GM21529 (cell line): ENCODE results near the gene LUZP1.

Experiments used
- ATAC-seq: cut with Tn5 transposase; IDR thresholded peaks from one replicate; pipeline ENCODE4 v1.9.1; 2021; ENCODE audit not compliant: unreplicated experiment

The LUZP1 gene

GRCh38 chr1:23088027-23088426 is 80.6 kb downstream of the LUZP1 start:
- ATAC-seq, result no peak

GRCh38 chr1:23085696-23086095 is 83.0 kb downstream of the LUZP1 start:
- ATAC-seq, result no peak

GRCh38 chr1:23084880-23085279 is 83.8 kb downstream of the LUZP1 start:
- ATAC-seq, result no peak

GRCh38 chr1:23083714-23084480 is 84.8 kb downstream of the LUZP1 start:
- no peak for ATAC-seq

- ATAC-seq, result no peak
Measured at GRCh38 chr1:23081376-23081775, 87.3 kb downstream of the LUZP1 start.

- ATAC-seq, result no peak
Measured at GRCh38 chr1:23080885-23081284, 87.8 kb downstream of the LUZP1 start.

GRCh38 chr1:23079025-23079424 is 89.6 kb downstream of the LUZP1 start:
- ATAC-seq, result no peak

- ATAC-seq, result no peak
Measured at GRCh38 chr1:23074012-23074411, 94.6 kb downstream of the LUZP1 start.

- no peak for ATAC-seq
Measured at GRCh38 chr1:23069675-23070074, 99.0 kb downstream of the LUZP1 start.

GRCh38 chr1:23069149-23069548 is 99.5 kb downstream of the LUZP1 start:
- no peak for ATAC-seq

GRCh38 chr1:23066075-23066474 is 102.6 kb downstream of the LUZP1 start:
- no peak for ATAC-seq

- no peak for ATAC-seq
Measured at GRCh38 chr1:23065385-23065784, 103.3 kb downstream of the LUZP1 start.

GRCh38 chr1:23062271-23062670 is 106.4 kb downstream of the LUZP1 start:
- ATAC-seq, result no peak

- ATAC-seq, result no peak
Measured at GRCh38 chr1:23057301-23057700, 111.4 kb downstream of the LUZP1 start.

GRCh38 chr1:23051290-23051909 is 117.3 kb downstream of the LUZP1 start:
- ATAC-seq, result no peak

GRCh38 chr1:23050201-23050600 is 118.5 kb downstream of the LUZP1 start:
- no peak for ATAC-seq

- no peak for ATAC-seq
Measured at GRCh38 chr1:23044035-23044434, 124.6 kb downstream of the LUZP1 start.

GRCh38 chr1:23040509-23040908 is 128.1 kb downstream of the LUZP1 start:
- ATAC-seq, result no peak

GRCh38 chr1:23039308-23039826 is 129.3 kb downstream of the LUZP1 start:
- no peak for ATAC-seq

- no peak for ATAC-seq
Measured at GRCh38 chr1:23037081-23037740, 131.4 kb downstream of the LUZP1 start.

- ATAC-seq, result no peak
Measured at GRCh38 chr1:23035823-23036452, 132.7 kb downstream of the LUZP1 start.
